ENCODE measurements around the gene DNAJB9.

DNA sequence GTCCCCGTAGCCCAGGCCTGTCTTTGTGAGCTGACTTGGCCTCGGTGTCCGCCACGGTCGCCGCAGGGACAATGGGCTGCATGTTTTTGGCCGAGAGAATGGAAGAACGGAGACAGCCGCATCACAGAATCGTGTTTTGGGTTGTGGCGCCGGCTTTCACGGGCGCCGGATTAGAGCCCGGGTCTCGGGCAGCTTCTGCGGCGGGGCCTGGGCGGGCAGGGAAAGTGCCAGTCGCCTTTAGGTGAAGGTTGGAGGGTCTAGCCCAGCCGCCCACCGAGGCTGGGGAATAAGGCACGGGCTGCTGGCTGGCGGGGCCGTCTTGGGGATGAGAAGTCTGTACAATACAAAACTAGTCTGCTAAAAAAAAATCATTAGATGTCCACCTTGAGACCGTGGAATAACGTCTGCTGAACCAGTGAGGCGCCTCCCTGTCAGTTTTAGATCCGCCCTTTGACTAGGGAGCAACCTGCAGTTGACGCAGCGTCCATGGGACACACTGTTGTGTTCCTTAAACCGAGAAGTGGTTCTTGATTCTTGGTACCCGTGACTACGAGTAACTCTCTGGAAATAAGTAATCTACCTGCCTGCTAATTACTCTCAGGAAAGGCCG, 577 bp downstream of the DNAJB9 start:
- TF ChIP-seq, protein P1, sequence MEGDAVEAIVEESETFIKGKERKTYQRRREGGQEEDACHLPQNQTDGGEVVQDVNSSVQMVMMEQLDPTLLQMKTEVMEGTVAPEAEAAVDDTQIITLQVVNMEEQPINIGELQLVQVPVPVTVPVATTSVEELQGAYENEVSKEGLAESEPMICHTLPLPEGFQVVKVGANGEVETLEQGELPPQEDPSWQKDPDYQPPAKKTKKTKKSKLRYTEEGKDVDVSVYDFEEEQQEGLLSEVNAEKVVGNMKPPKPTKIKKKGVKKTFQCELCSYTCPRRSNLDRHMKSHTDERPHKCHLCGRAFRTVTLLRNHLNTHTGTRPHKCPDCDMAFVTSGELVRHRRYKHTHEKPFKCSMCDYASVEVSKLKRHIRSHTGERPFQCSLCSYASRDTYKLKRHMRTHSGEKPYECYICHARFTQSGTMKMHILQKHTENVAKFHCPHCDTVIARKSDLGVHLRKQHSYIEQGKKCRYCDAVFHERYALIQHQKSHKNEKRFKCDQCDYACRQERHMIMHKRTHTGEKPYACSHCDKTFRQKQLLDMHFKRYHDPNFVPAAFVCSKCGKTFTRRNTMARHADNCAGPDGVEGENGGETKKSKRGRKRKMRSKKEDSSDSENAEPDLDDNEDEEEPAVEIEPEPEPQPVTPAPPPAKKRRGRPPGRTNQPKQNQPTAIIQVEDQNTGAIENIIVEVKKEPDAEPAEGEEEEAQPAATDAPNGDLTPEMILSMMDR (IDR thresholded peaks at IDR 0.05; ENCODE audit: low read depth, low read length): no peak
- no peak for TF ChIP-seq MYC (IDR thresholded peaks at IDR 0.05; ENCODE audit: low read depth, low read length)
- no peak for TF ChIP-seq POLR2A (IDR thresholded peaks at IDR 0.05; ENCODE audit: extremely low read depth, insufficient read length)

Measured in NB4 (cell line).